Middle frontal gyrus (tissue), 1 donor: ENCODE results near the gene SPSB4.
"Not testable (repeated sequence)": the region's sequence is repeated elsewhere in the genome, so short reads cannot be mapped to it uniquely, and the experiment has no call there.

Source experiments
- DNase-seq: peaks from one replicate; pipeline ENCODE4 v3.0.0-alpha.2; 2015; ENCODE audit warnings: low spot score; ENCODE audit errors: extremely low spot score

Gene SPSB4

GRCh38 chr3:141050576-141051442, at the start of gene SPSB4:
Gene SPSB4, plus strand, starts transcription at chr3:141051347. Its CDS starts 14,758 bp downstream, at chr3:141066105.
- DNase-seq, result no peak

- DNase-seq, result no peak
Observed at GRCh38 chr3:141006344-141006743, 44.8 kb upstream of the SPSB4 start.

- no peak for DNase-seq
Observed at GRCh38 chr3:141009496-141009895, 41.7 kb upstream of the SPSB4 start.

GRCh38 chr3:141011232-141011996, 39.7 kb upstream of the SPSB4 start:
- peak; percentile 74 for DNase-seq

- no peak for DNase-seq
Observed at GRCh38 chr3:141011997-141012262, 39.2 kb upstream of the SPSB4 start.

GRCh38 chr3:141012571-141012970, 38.6 kb upstream of the SPSB4 start:
- no peak for DNase-seq

- no peak for DNase-seq
Observed at GRCh38 chr3:141015481-141015880, 35.7 kb upstream of the SPSB4 start.

- DNase-seq, result not testable (repeated sequence)
Observed at GRCh38 chr3:141017366-141018322, 33.5 kb upstream of the SPSB4 start.

GRCh38 chr3:141019244-141019643, 31.9 kb upstream of the SPSB4 start:
- no peak for DNase-seq

GRCh38 chr3:141020143-141020830, 30.9 kb upstream of the SPSB4 start:
- DNase-seq, result no peak

- DNase-seq, result no peak
Observed at GRCh38 chr3:141021261-141021660, 29.9 kb upstream of the SPSB4 start.

GRCh38 chr3:141030296-141030695, 20.9 kb upstream of the SPSB4 start:
- no peak for DNase-seq

GRCh38 chr3:141039589-141039988, 11.6 kb upstream of the SPSB4 start:
- DNase-seq, result no peak

GRCh38 chr3:141044695-141045641, 6.2 kb upstream of the SPSB4 start:
- no peak for DNase-seq

- DNase-seq, result no peak
Observed at GRCh38 chr3:141045849-141046248, 5.3 kb upstream of the SPSB4 start.

GRCh38 chr3:141047168-141047567, 4.0 kb upstream of the SPSB4 start:
- no peak for DNase-seq

GRCh38 chr3:141049681-141050080, 1.5 kb upstream of the SPSB4 start:
- DNase-seq, result no peak

GRCh38 chr3:141051443-141052200, 475 bp downstream of the SPSB4 start:
- no peak for DNase-seq
